ENCODE measurements around the gene PGAP1. TPM values are rescaled to one million over a fixed set of nuclear protein-coding genes. Genes with fewer than 3 reads are reported as not detected.

Gene PGAP1
- total and polyA plus RNA-seq, 2 of the 8 experiments (the other 6 are each of a cell fraction or from before 2014, with no cell fraction given): 8.3 to 24.1 TPM

GRCh38 chr2:196914867-196915460 lies 11.5 kb downstream of the PGAP1 start:
- Histone ChIP-seq H4K8ac (ENCODE audit: extremely low read depth, insufficient read depth, low read length) (no peak overlapping the region), H3K56ac (replicated peaks; ENCODE audit: insufficient read length, low read depth, low read length) (no peak overlapping the region), H3K36me3 (ENCODE audit: control insufficient read depth in 2 of 4, insufficient read depth in 4 of 4, low read length in 3 of 4) (peaks cover 4 to 62% (median 32%) of the 10 kb centered on the region in 4 experiments; a peak in 7 of 8 replicates), H2BK15ac (ENCODE audit: low read length) (no peak overlapping the region), H3K4me1 (replicated peaks in 1 of 4; ENCODE audit: control insufficient read depth in 3 of 4, insufficient read depth in 4 of 4, low read length in 3 of 4) (no peaks in the 10 kb centered on the region), H3K4me3 (ENCODE audit: extremely low read depth in 1 of 4, insufficient read depth in 2 of 4, low read depth in 3 of 4, low read length in 4 of 4) (no peak overlapping the region), H4K91ac (replicated peaks; ENCODE audit: insufficient read length, low read length) (no peak overlapping the region), H4K20me1 (replicated peaks in 1 of 2; ENCODE audit: control insufficient read depth in 1 of 2, insufficient read depth in 2 of 2, low read length in 2 of 2) (peaks cover 0 to 2% of the 10 kb centered on the region in 2 experiments), H3K14ac (ENCODE audit: insufficient read length) (no peak overlapping the region), H3K27me3 (replicated peaks in 1 of 4; ENCODE audit: control insufficient read depth in 3 of 4, extremely low read depth in 1 of 4, insufficient read depth in 3 of 4, low read length in 3 of 4) (peaks cover 0 to 1% (median 0%) of the 10 kb centered on the region in 4 experiments; a peak in 1 of 7 replicates), H2BK120ac (replicated peaks; ENCODE audit: low read depth, low read length) (no peak overlapping the region), H3K18ac (ENCODE audit: extremely low read depth, low read length) (no peak overlapping the region), H3K23ac (ENCODE audit: insufficient read length) (no peak overlapping the region), H3K79me1 (ENCODE audit: low read depth, low read length) (no peaks in the 10 kb centered on the region), H2AFZ (ENCODE audit: low read length) (no peak overlapping the region), H4K5ac (ENCODE audit: insufficient read length, low read depth, low read length) (no peak overlapping the region), H2BK5ac (ENCODE audit: low read depth, low read length) (no peak overlapping the region), H3K23me2 (ENCODE audit: low read depth, low read length) (no peaks in the 10 kb centered on the region; the same call in 1 of the 2 replicates), H3K27ac (ENCODE audit: low read depth, low read length) (no peak overlapping the region), H3K9ac (replicated peaks in 1 of 4; ENCODE audit: extremely low read depth in 1 of 4, low read depth in 3 of 4, low read length in 3 of 4) (no peak overlapping the region), H3K4me2 (ENCODE audit: insufficient read depth in 1 of 2, low read depth in 2 of 2, low read length in 2 of 2) (no peak overlapping the region), H3K9me3 (ENCODE audit: insufficient read depth in 2 of 2, low read depth in 1 of 2, low read length in 1 of 2) (no peaks in the 10 kb centered on the region), H2BK12ac (ENCODE audit: low read depth, low read length) (no peak overlapping the region), H2AK5ac (ENCODE audit: low read depth, low read length) (no peak overlapping the region), H3K79me2 (ENCODE audit: control insufficient read depth in 1 of 2, insufficient read depth in 2 of 2, low read length in 2 of 2) (peaks cover 0 to 12% of the 10 kb centered on the region in 2 experiments; a peak in 2 of 4 replicates), H2BK20ac (ENCODE audit: low read length) (no peak overlapping the region), H3K4ac (replicated peaks; ENCODE audit: insufficient read length, low read depth, low read length) (no peak overlapping the region)
- no peak for DNase-seq (ENCODE audit: low read depth in 1 of 2, low spot score in 2 of 2)
- FAIRE-seq: no peak
- CTCF ChIA-PET (ENCODE audit: partially characterized antibody): no interaction called here
- 99% methylated on average over 4 of the region's 4 CpGs; no CpG with 5 or more reads in 1 of the 2 experiments for WGBS, 2 experiments (ENCODE audit: extremely low coverage in 1 of 2, insufficient coverage in 1 of 2, insufficient read length in 1 of 2, insufficient replicate concordance in 2 of 2, low coverage in 1 of 2, low lambda C conversion rate in 2 of 2, missing lambda C conversion rate in 1 of 2)
- POLR2A ChIA-PET (ENCODE audit: partially characterized antibody): interaction anchor here (1.2 kb wide), 1 partner anchor 10 kb away, joined by 6 read pairs; no protein-coding TSS in a partner anchor
- no peak for TF ChIP-seq RBBP5 (IDR thresholded peaks at IDR 0.05; ENCODE audit: borderline replicate concordance, low read depth, low read length)
- TF ChIP-seq RXRA (IDR thresholded peaks at IDR 0.05; ENCODE audit: insufficient read depth, low read depth, low read length): no peak
- no peak for TF ChIP-seq TAF7 (optimal IDR thresholded peaks at IDR 0.05; ENCODE audit: borderline replicate concordance, low read depth, low read length)
- TF ChIP-seq SIRT6 (IDR thresholded peaks at IDR 0.05; ENCODE audit: low read length): no peak
- no peak for TF ChIP-seq EP300 (IDR thresholded peaks at IDR 0.05; ENCODE audit: borderline replicate concordance in 1 of 2, low read depth in 2 of 2, low read length in 2 of 2)
- no peak for TF ChIP-seq SP2 (IDR thresholded peaks at IDR 0.05; ENCODE audit: low read length)
- TF ChIP-seq KDM1A (IDR thresholded peaks at IDR 0.05; ENCODE audit: borderline replicate concordance, low read length): no peak
- no peak for TF ChIP-seq KDM4A (IDR thresholded peaks at IDR 0.05; ENCODE audit: low read depth, low read length, severe bottlenecking)
- TF ChIP-seq CHD1 (IDR thresholded peaks at IDR 0.05; ENCODE audit: low read depth, low read length): no peak
- no peak for TF ChIP-seq EZH2 (IDR thresholded peaks at IDR 0.05; ENCODE audit: low read depth, low read length, severe bottlenecking)
- TF ChIP-seq SRF (IDR thresholded peaks at IDR 0.05; ENCODE audit: low read depth, low read length): no peak
- TF ChIP-seq SUZ12 (IDR thresholded peaks at IDR 0.05; ENCODE audit: low read length): no peak
- no peak for TF ChIP-seq GABPA (IDR thresholded peaks at IDR 0.05; ENCODE audit: borderline replicate concordance, insufficient read depth, low read length)

Measured in H1 (cell line).